HepG2 (cell line): ENCODE results near the gene NEU4. TPM values are rescaled to one million over a fixed set of nuclear protein-coding genes. Genes with fewer than 3 reads are reported as not detected.

Experiments
- ATAC-seq: fragments of 200-7000 bp; cut with Tn5 transposase; 3 replicates; pipeline ENCODE4 v1.9.1; 2020; ENCODE audit warnings: mild to moderate bottlenecking, moderate library complexity
- BruUV-seq: library from RNA; stranded (reverse); fragments of 400-500 nt; replicated peaks from 2 replicates; lab custom pipeline; 2021; lab: Mats Ljungman, UMichigan
- CTCF ChIA-PET: fragments of 300-600 bp; formaldehyde crosslinking; extraction: SDS; loops from one replicate; lab custom pipeline; 2021; ENCODE audit warnings: low total read pairs, inconsistent platforms, low intra/inter-chr PET ratio; lab: Yijun Ruan, JAX
- POLR2A ChIA-PET: fragments of 350-600 bp; sonication (Branson Sonifier 250); formaldehyde crosslinking; loops from one replicate; lab custom pipeline; 2020; ENCODE audit warnings: antibody characterized with exemption, inconsistent platforms; lab: Yijun Ruan, JAX
- DNase-seq: peaks from one replicate; pipeline ENCODE4 v3.0.0-alpha.2; 2015; ENCODE audit warnings: low spot score
- FAIRE-seq: peaks from 3 replicates; lab custom pipeline; 2011; peaks lifted over from hg19 to GRCh38; lab: Jason Lieb, UNC
- H2AFZ ChIP-seq: one replicate; pipeline ENCODE4 v1.6.1; 2011; ENCODE audit warnings: low read length, inconsistent platforms
- H3K27ac ChIP-seq: fragments of 300-600 bp; 3 replicates; pipeline ENCODE4 v1.8.0; 2011; ENCODE audit warnings: mixed run types, mild to moderate bottlenecking, mixed read lengths, low read length, inconsistent platforms; ENCODE audit not compliant: insufficient read depth; ENCODE audit errors: extremely low read length
- H3K27me3 ChIP-seq, 2 experiments: fragments of 200-600 bp in 1 of 2; 2 replicates in 1 of 2; 3 replicates in 1 of 2; pipeline versions ENCODE4 v1.6.0 to v1.8.0; 2011; ENCODE audit warnings: low read length in 2 of 2, mild to moderate bottlenecking in 2 of 2, moderate library complexity in 2 of 2, inconsistent platforms in 1 of 2; ENCODE audit not compliant: insufficient read depth in 2 of 2, control insufficient read depth in 1 of 2
- H3K36me3 ChIP-seq, 2 experiments: fragments of 200-600 bp in 1 of 2; replicated peaks in 1 of 2; 2 replicates in 1 of 2; 3 replicates in 1 of 2; pipeline versions ENCODE4 v1.5.1 to v1.8.0; 2011; ENCODE audit warnings: low read length in 2 of 2, inconsistent platforms in 1 of 2; ENCODE audit not compliant: insufficient read depth in 2 of 2, control insufficient read depth in 1 of 2
- H3K4me1 ChIP-seq: 2 replicates; pipeline ENCODE4 v1.5.1; 2012; ENCODE audit warnings: low read length, inconsistent platforms; ENCODE audit not compliant: insufficient read depth
- H3K4me2 ChIP-seq: 2 replicates; pipeline ENCODE4 v1.6.0; 2011; ENCODE audit warnings: low read depth, low read length, inconsistent platforms
- H3K4me3 ChIP-seq, 3 experiments: fragments of 200-600 bp in 1 of 3; sonication (generic), shearing (Covaris generic) in 1 of 3; replicated peaks in 1 of 3; 2 replicates each; pipeline ENCODE4 v1.5.1; 2011 to 2016; ENCODE audit warnings: low read length in 3 of 3, inconsistent platforms in 2 of 3, low read depth in 2 of 3, mild to moderate bottlenecking in 2 of 3, control low read depth in 1 of 3, mixed read lengths in 1 of 3; ENCODE audit not compliant: insufficient read depth in 1 of 3
- H3K79me2 ChIP-seq: one replicate; pipeline ENCODE4 v1.6.1; 2011; ENCODE audit warnings: low read length, inconsistent platforms; ENCODE audit not compliant: insufficient read depth
- H3K9ac ChIP-seq: 2 replicates; pipeline ENCODE4 v1.6.0; 2011; ENCODE audit warnings: mild to moderate bottlenecking, low read depth, low read length, inconsistent platforms; ENCODE audit not compliant: insufficient read depth
- H3K9me3 ChIP-seq: 2 replicates; pipeline ENCODE4 v1.5.1; 2012; ENCODE audit warnings: mild to moderate bottlenecking, low read length
- H4K20me1 ChIP-seq: 2 replicates; pipeline ENCODE4 v1.6.0; 2011; ENCODE audit warnings: inconsistent platforms, mild to moderate bottlenecking, low read length, moderate library complexity; ENCODE audit not compliant: insufficient read depth
- MTA3 ChIP-seq: sonication (generic); formaldehyde crosslinking; IDR thresholded peaks from 2 replicates; pipeline ENCODE4 v1.4.0; 2020; ENCODE audit warnings: missing genetic modification reagents
- NFE2 ChIP-seq: sonication (generic); formaldehyde crosslinking; IDR thresholded peaks from 2 replicates; pipeline ENCODE4 v1.4.0; 2020; ENCODE audit warnings: missing genetic modification reagents
- XBP1 ChIP-seq: sonication (generic); formaldehyde crosslinking; IDR thresholded peaks from 2 replicates; pipeline ENCODE4 v1.5.0; 2020; ENCODE audit warnings: missing genetic modification reagents
- YY1 ChIP-seq: IDR thresholded peaks from 2 replicates; pipeline ENCODE4 v1.6.1; 2011; ENCODE audit warnings: low read length, low read depth, moderate library complexity, mild to moderate bottlenecking; ENCODE audit not compliant: insufficient read depth, insufficient replicate concordance
- WGBS: methylation state at CpG from one replicate; pipeline ENCODE4 v1.1.6; 2017; ENCODE audit warnings: low lambda C conversion rate; 5-methylcytosine and 5-hydroxymethylcytosine counted together
- in situ Hi-C: cut with HindIII; loops from 2 replicates; pipeline ENCODE4 v1.10.0; 2017; ENCODE audit warnings: low pct_unique_long_range_greater_than_20kb; ENCODE audit not compliant: extremely low pct_ligation_motif_present
- intact Hi-C: fragments of 100-400 bp; cut with micrococcal nuclease; formaldehyde crosslinking; loops from one replicate; pipeline ENCODE4 v1.10.0; 2022; ENCODE audit not compliant: unreplicated experiment
- polyA plus RNA-seq, 8 experiments: library from polyadenylated mRNA; depleted of rRNA in 3 of 8; stranded (reverse) in 7 of 8; unstranded in 1 of 8; fragments of >200 nt; fragmentation: Illumina TruSeq in 4 of 8; extraction: Trizol in 4 of 8; gene quantifications; 2 replicates each; pipeline versions ENCODE4 v1.2.1 to v1.2.3, GENCODE V29; 2011 to 2016; ENCODE audit warnings: low read depth in 4 of 8, missing spikeins in 1 of 8, mixed read lengths in 1 of 8; ENCODE audit not compliant: insufficient read depth in 1 of 8
- total RNA-seq, 5 experiments: library from RNA; depleted of rRNA; stranded (reverse); fragments of >200 nt; fragmentation: Illumina TruSeq; extraction: Trizol; gene quantifications; 2 replicates each; pipeline ENCODE4 v1.2.3, GENCODE V29; 2016; ENCODE audit warnings: low read depth in 1 of 5
- TF ChIP-seq, protein P1 (sequence below): sonication (generic); formaldehyde crosslinking; IDR thresholded peaks from 2 replicates; pipeline ENCODE4 v1.4.0; 2020; ENCODE audit warnings: missing genetic modification reagents
- TF ChIP-seq, protein P2 (sequence below): sonication (generic); formaldehyde crosslinking; IDR thresholded peaks from 2 replicates; pipeline ENCODE4 v1.4.0; 2020; ENCODE audit warnings: missing genetic modification reagents
- TF ChIP-seq, protein P3 (sequence below): sonication (generic); formaldehyde crosslinking; IDR thresholded peaks from 2 replicates; pipeline ENCODE4 v1.5.0; 2020; ENCODE audit warnings: mild to moderate bottlenecking, missing genetic modification reagents, borderline replicate concordance
- TF ChIP-seq, protein P4 (sequence below): sonication (generic); formaldehyde crosslinking; IDR thresholded peaks from 2 replicates; pipeline ENCODE4 v1.4.0; 2020; ENCODE audit warnings: missing genetic modification reagents
- TF ChIP-seq, protein P5 (sequence below): sonication (generic); formaldehyde crosslinking; IDR thresholded peaks from 2 replicates; pipeline ENCODE4 v1.5.0; 2020; ENCODE audit warnings: mild to moderate bottlenecking, missing genetic modification reagents, moderate library complexity

NEU4 gene
- total and polyA plus RNA-seq, 2 of the 13 experiments (the other 11 are each of a cell fraction or from before 2014, with no cell fraction given), result 53.5 to 107 TPM

DNA sequence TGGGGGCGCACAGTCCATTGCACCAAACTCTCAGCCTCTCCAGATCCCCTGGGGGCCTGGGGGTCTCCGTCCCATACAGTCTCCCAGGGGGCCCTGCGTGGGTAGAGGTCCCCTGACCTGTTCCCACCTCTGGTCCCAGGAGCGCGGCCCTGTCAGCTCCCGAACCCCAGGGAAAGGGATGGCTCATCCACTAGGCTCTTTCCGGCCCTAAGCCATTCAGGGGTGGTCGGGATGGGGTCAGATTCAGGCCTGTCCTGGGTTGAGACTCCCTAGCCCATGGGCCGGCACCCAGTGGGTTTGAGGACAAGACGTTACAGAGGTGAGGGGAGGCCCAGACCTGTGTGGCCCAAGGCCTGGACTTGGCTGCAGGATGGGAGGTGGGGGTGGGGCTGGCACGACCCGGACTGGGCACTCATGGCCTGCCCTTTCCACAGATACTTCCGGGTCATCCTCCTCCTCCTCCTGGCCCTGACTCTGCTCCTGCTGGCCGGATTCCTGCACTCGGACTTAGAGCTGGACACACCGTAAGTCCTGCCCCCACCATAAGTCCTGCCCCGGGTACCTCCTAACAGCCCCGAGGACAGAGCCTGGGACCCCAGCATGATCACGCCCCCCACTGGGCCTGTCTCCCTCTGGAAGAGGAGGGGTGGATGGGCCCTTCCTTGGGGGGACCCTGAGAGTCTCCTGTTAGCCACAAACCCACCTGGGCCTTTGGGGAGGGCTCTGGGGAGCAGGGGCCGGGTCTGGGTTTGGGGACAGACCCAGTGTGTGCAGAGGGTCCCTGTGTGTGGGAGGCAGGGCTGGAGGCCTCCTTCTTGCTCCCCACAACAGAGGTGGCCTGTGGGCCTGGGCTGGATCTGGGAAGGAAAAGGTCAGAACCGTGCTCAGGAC is 10.1 kb upstream of the NEU4 start:
- Histone ChIP-seq H3K4me3 (peak overlapping the region; percentile 51 to 68 (median 54)), H3K79me2 (no peaks in the 10 kb centered on the region), H3K9ac (peak overlapping the region; percentile 69), H3K4me1 (peaks cover 24% of the 10 kb centered on the region), H4K20me1 (no peaks in the 10 kb centered on the region), H3K27me3 (no peaks in the 10 kb centered on the region; a peak in 1 of 5 replicates), H3K36me3 (no peaks in the 10 kb centered on the region), H3K27ac (peak overlapping the region; percentile 12), H3K9me3 (no peaks in the 10 kb centered on the region), H2AFZ (no peak overlapping the region), H3K4me2 (peak overlapping the region; percentile 69)
- intact Hi-C loops, result no loop called here
- FAIRE-seq, result no peak
- POLR2A ChIA-PET, result interaction anchor here (0.6 to 2.2 kb wide), 5 partner anchors 10 to 96 kb away, joined by 3 to 8 read pairs (median 3); no protein-coding TSS in a partner anchor
- peak; percentile 59 for ATAC-seq
- in situ Hi-C loops, result no loop called here
- WGBS, result 70% methylated on average over 13 of the region's 21 CpGs
- BruUV-seq, result TSS peak; percentile 48
- peak; percentile 44 for DNase-seq
- CTCF ChIA-PET, result no interaction called here
- TF ChIP-seq NFE2 (CRISPR knock-in tag) (no peak), XBP1 (CRISPR knock-in tag) (no peak), MTA3 (no peak), YY1 (peak; percentile 41)
- TF ChIP-seq, protein P1, sequence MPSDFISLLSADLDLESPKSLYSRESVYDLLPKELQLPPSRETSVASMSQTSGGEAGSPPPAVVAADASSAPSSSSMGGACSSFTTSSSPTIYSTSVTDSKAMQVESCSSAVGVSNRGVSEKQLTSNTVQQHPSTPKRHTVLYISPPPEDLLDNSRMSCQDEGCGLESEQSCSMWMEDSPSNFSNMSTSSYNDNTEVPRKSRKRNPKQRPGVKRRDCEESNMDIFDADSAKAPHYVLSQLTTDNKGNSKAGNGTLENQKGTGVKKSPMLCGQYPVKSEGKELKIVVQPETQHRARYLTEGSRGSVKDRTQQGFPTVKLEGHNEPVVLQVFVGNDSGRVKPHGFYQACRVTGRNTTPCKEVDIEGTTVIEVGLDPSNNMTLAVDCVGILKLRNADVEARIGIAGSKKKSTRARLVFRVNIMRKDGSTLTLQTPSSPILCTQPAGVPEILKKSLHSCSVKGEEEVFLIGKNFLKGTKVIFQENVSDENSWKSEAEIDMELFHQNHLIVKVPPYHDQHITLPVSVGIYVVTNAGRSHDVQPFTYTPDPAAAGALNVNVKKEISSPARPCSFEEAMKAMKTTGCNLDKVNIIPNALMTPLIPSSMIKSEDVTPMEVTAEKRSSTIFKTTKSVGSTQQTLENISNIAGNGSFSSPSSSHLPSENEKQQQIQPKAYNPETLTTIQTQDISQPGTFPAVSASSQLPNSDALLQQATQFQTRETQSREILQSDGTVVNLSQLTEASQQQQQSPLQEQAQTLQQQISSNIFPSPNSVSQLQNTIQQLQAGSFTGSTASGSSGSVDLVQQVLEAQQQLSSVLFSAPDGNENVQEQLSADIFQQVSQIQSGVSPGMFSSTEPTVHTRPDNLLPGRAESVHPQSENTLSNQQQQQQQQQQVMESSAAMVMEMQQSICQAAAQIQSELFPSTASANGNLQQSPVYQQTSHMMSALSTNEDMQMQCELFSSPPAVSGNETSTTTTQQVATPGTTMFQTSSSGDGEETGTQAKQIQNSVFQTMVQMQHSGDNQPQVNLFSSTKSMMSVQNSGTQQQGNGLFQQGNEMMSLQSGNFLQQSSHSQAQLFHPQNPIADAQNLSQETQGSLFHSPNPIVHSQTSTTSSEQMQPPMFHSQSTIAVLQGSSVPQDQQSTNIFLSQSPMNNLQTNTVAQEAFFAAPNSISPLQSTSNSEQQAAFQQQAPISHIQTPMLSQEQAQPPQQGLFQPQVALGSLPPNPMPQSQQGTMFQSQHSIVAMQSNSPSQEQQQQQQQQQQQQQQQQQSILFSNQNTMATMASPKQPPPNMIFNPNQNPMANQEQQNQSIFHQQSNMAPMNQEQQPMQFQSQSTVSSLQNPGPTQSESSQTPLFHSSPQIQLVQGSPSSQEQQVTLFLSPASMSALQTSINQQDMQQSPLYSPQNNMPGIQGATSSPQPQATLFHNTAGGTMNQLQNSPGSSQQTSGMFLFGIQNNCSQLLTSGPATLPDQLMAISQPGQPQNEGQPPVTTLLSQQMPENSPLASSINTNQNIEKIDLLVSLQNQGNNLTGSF, result no peak
- TF ChIP-seq, protein P2, sequence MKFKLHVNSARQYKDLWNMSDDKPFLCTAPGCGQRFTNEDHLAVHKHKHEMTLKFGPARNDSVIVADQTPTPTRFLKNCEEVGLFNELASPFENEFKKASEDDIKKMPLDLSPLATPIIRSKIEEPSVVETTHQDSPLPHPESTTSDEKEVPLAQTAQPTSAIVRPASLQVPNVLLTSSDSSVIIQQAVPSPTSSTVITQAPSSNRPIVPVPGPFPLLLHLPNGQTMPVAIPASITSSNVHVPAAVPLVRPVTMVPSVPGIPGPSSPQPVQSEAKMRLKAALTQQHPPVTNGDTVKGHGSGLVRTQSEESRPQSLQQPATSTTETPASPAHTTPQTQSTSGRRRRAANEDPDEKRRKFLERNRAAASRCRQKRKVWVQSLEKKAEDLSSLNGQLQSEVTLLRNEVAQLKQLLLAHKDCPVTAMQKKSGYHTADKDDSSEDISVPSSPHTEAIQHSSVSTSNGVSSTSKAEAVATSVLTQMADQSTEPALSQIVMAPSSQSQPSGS, result no peak
- TF ChIP-seq, protein P3, sequence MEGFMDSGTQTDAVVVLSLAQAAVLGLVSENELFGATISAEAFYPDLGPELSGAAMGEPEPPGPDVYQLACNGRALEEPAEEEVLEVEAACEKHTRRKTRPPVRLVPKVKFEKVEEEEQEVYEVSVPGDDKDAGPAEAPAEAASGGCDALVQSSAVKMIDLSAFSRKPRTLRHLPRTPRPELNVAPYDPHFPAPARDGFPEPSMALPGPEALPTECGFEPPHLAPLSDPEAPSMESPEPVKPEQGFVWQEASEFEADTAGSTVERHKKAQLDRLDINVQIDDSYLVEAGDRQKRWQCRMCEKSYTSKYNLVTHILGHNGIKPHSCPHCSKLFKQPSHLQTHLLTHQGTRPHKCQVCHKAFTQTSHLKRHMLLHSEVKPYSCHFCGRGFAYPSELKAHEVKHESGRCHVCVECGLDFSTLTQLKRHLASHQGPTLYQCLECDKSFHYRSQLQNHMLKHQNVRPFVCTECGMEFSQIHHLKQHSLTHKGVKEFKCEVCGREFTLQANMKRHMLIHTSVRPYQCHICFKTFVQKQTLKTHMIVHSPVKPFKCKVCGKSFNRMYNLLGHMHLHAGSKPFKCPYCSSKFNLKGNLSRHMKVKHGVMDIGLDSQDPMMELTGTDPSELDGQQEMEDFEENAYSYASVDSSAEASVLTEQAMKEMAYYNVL, result no peak
- TF ChIP-seq, protein P4, sequence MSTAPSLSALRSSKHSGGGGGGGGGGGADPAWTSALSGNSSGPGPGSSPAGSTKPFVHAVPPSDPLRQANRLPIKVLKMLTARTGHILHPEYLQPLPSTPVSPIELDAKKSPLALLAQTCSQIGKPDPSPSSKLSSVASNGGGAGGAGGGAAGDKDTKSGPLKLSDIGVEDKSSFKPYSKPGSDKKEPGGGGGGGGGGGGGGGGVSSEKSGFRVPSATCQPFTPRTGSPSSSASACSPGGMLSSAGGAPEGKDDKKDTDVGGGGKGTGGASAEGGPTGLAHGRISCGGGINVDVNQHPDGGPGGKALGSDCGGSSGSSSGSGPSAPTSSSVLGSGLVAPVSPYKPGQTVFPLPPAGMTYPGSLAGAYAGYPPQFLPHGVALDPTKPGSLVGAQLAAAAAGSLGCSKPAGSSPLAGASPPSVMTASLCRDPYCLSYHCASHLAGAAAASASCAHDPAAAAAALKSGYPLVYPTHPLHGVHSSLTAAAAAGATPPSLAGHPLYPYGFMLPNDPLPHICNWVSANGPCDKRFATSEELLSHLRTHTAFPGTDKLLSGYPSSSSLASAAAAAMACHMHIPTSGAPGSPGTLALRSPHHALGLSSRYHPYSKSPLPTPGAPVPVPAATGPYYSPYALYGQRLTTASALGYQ (CRISPR knock-in tag), result no peak
- TF ChIP-seq, protein P5, sequence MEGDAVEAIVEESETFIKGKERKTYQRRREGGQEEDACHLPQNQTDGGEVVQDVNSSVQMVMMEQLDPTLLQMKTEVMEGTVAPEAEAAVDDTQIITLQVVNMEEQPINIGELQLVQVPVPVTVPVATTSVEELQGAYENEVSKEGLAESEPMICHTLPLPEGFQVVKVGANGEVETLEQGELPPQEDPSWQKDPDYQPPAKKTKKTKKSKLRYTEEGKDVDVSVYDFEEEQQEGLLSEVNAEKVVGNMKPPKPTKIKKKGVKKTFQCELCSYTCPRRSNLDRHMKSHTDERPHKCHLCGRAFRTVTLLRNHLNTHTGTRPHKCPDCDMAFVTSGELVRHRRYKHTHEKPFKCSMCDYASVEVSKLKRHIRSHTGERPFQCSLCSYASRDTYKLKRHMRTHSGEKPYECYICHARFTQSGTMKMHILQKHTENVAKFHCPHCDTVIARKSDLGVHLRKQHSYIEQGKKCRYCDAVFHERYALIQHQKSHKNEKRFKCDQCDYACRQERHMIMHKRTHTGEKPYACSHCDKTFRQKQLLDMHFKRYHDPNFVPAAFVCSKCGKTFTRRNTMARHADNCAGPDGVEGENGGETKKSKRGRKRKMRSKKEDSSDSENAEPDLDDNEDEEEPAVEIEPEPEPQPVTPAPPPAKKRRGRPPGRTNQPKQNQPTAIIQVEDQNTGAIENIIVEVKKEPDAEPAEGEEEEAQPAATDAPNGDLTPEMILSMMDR, result peak; percentile 21; the same call in 1 of the 2 replicates
